ENCODE results near the gene FAM9B.

Gene FAM9B

GRCh38 chrX:8980756-8981155 lies 53.2 kb downstream of the FAM9B start:
- DNase-seq (ENCODE audit: low read depth): no peak

All from T follicular helper cell (primary cell).